Endometrium (tissue), 2 donors: ENCODE measurements around the gene MED9.

Experiments used
- FAIRE-seq: peaks from 2 replicates; lab custom pipeline; 2012; peaks lifted over from hg19 to GRCh38; lab: Jason Lieb, UNC
- donor health status: control.
- donor health status: control.

Gene MED9

GRCh38 chr17:17516941-17517720 is 40.3 kb downstream of the MED9 start:
- no peak for FAIRE-seq

- FAIRE-seq = no peak
Observed at GRCh38 chr17:17518014-17518413, 41.2 kb downstream of the MED9 start.

- FAIRE-seq = no peak
Observed at GRCh38 chr17:17518951-17519350, 42.2 kb downstream of the MED9 start.

- FAIRE-seq = no peak
Observed at GRCh38 chr17:17519886-17520285, 43.1 kb downstream of the MED9 start.

- no peak for FAIRE-seq
Observed at GRCh38 chr17:17520599-17521232, 43.9 kb downstream of the MED9 start.

- no peak for FAIRE-seq
Observed at GRCh38 chr17:17523001-17523730, 46.4 kb downstream of the MED9 start.

GRCh38 chr17:17523731-17524490 is 47.1 kb downstream of the MED9 start:
- no peak for FAIRE-seq

- FAIRE-seq = no peak
Observed at GRCh38 chr17:17525311-17525710, 48.5 kb downstream of the MED9 start.

GRCh38 chr17:17525956-17526355 is 49.2 kb downstream of the MED9 start:
- no peak for FAIRE-seq

- no peak for FAIRE-seq
Observed at GRCh38 chr17:17526369-17526768, 49.6 kb downstream of the MED9 start.

- FAIRE-seq = no peak
Observed at GRCh38 chr17:17527534-17527933, 50.7 kb downstream of the MED9 start.

GRCh38 chr17:17527956-17528500 is 51.2 kb downstream of the MED9 start:
- FAIRE-seq = no peak

- no peak for FAIRE-seq
Observed at GRCh38 chr17:17528696-17529652, 52.2 kb downstream of the MED9 start.

- no peak for FAIRE-seq
Observed at GRCh38 chr17:17531156-17531555, 54.4 kb downstream of the MED9 start.

GRCh38 chr17:17532991-17533390 is 56.2 kb downstream of the MED9 start:
- no peak for FAIRE-seq

GRCh38 chr17:17533901-17534441 is 57.2 kb downstream of the MED9 start:
- no peak for FAIRE-seq

GRCh38 chr17:17535957-17536356 is 59.2 kb downstream of the MED9 start:
- FAIRE-seq = no peak

- FAIRE-seq = no peak
Observed at GRCh38 chr17:17536702-17537101, 59.9 kb downstream of the MED9 start.

GRCh38 chr17:17537311-17538099 is 60.7 kb downstream of the MED9 start:
- no peak for FAIRE-seq
